K562 (cell line): Measurements from ENCODE around the gene MTG1. TPM values are rescaled to one million over a fixed set of nuclear protein-coding genes. Genes with fewer than 3 reads are reported as not detected.

Experiments used
- C11orf30 ChIP-seq: fragments of 450-650 bp; IDR thresholded peaks from 2 replicates; pipeline ENCODE4 v1.6.1; 2016; ENCODE audit warnings: low read depth, mild to moderate bottlenecking
- RBM34 ChIP-seq: fragments of 200-400 bp; formaldehyde crosslinking; IDR thresholded peaks from 2 replicates; pipeline ENCODE4 v1.6.1; 2018; ENCODE audit warnings: low read length, borderline replicate concordance; ENCODE audit not compliant: insufficient read depth
- ZC3H4 ChIP-seq: sonication (generic); formaldehyde crosslinking; IDR thresholded peaks from 2 replicates; pipeline ENCODE4 v1.9.0; 2021; ENCODE audit warnings: missing genetic modification reagents, borderline replicate concordance
- polyA plus RNA-seq, 8 experiments: library from polyadenylated mRNA; depleted of rRNA in 4 of 8; stranded (reverse) in 5 of 8; unstranded in 3 of 8; fragments of >200 nt; fragmentation: Nextera tagmentation in 2 of 8; fragmentation: Illumina TruSeq in 1 of 8; extraction: Ambion mirVana in 2 of 8; extraction: Trizol in 1 of 8; gene quantifications; 2 replicates each; pipeline versions ENCODE4 v1.2.1 to v1.2.3, GENCODE V29; 2011 to 2014; ENCODE audit warnings: inconsistent platforms in 1 of 8, missing spikeins in 1 of 8
- total RNA-seq, 7 experiments: library from RNA; depleted of rRNA in 6 of 7; stranded (reverse); fragments of >200 nt in 6 of 7; fragmentation: Illumina TruSeq in 2 of 7; extraction: Trizol in 2 of 7; gene quantifications; 2 replicates each; pipeline versions ENCODE4 v1.2.1 to v1.2.3, GENCODE V29; 2011 to 2021; ENCODE audit warnings: low replicate concordance in 1 of 7
- TF ChIP-seq, protein P1 (sequence below): fragments of 450-650 bp; IDR thresholded peaks from 2 replicates; pipeline ENCODE4 v1.6.1; 2016
- TF ChIP-seq, protein P2 (sequence below): fragments of 450-650 bp; IDR thresholded peaks from 2 replicates; pipeline ENCODE4 v1.6.1; 2017; ENCODE audit warnings: mild to moderate bottlenecking, moderate library complexity

MTG1 gene
- total and polyA plus RNA-seq, 9 of the 15 experiments (the other 6 are each of a cell fraction or from before 2014, with no cell fraction given) = 2.8 to 28.2 (median 15.4) TPM

DNA sequence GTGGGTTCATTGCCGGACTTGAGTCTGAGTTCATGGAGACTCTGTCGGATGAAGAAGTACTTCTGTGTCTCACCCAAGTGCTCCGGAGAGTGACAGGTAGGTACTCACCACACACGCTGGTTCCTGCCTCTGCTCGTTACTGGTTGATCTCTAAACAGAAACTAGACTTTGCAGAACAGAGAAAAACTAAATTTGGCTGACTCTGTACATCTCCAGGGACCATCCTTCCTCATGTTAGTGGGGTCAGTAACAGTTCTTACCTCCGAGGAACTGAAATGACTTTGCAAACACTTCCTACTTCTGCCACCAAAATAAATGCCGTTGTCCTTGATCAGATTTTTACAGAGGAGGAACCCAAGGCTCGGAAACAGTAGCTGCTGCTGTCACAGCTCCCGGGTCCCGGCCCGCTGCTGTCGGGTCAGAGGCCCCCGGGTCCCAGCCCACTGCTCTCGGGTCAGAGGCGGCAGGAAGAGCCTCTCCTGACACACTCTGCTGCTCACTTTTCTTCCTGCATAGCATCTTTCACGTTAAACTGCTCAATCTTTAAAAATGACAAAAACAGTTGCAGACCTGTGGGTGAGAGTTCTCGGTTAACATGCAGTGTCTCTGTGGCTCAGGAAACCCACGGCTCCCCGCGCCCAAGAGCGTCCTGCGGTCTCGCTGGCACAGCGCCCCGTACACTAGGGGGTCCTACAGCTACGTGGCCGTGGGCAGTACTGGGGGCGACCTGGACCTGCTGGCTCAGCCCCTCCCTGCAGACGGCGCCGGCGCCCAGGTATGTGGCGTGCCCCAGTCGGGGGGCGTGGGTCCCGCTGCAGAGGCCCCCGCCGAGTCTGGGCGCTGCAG lies 4.8 kb upstream of the MTG1 start (continued):
- TF ChIP-seq ZC3H4 (CRISPR knock-in tag) (0 out of 2 replicates have a peak, but pooled peaks have one; percentile 44), C11orf30 (no peak; the same call in 1 of the 2 replicates), RBM34 (no peak)
- TF ChIP-seq, protein P1, sequence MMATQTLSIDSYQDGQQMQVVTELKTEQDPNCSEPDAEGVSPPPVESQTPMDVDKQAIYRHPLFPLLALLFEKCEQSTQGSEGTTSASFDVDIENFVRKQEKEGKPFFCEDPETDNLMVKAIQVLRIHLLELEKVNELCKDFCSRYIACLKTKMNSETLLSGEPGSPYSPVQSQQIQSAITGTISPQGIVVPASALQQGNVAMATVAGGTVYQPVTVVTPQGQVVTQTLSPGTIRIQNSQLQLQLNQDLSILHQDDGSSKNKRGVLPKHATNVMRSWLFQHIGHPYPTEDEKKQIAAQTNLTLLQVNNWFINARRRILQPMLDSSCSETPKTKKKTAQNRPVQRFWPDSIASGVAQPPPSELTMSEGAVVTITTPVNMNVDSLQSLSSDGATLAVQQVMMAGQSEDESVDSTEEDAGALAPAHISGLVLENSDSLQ = peak; percentile 83
- TF ChIP-seq, protein P2, sequence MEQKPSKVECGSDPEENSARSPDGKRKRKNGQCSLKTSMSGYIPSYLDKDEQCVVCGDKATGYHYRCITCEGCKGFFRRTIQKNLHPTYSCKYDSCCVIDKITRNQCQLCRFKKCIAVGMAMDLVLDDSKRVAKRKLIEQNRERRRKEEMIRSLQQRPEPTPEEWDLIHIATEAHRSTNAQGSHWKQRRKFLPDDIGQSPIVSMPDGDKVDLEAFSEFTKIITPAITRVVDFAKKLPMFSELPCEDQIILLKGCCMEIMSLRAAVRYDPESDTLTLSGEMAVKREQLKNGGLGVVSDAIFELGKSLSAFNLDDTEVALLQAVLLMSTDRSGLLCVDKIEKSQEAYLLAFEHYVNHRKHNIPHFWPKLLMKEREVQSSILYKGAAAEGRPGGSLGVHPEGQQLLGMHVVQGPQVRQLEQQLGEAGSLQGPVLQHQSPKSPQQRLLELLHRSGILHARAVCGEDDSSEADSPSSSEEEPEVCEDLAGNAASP = no peak
